Mesothelial cell of epicardium (in vitro differentiated cells): ENCODE data around the gene TBC1D5. TPM values are rescaled to one million over a fixed set of nuclear protein-coding genes. Genes with fewer than 3 reads are reported as not detected.

Experiments
- DNase-seq, 2 experiments: peaks; one replicate each; pipeline ENCODE4 v3.0.0; 2021; ENCODE audit warnings: low spot score in 2 of 2; ENCODE audit not compliant: unreplicated experiment in 2 of 2
- H3K27ac Mint-ChIP-seq: 2 replicates; pipeline ENCODE4 v1.8.0; 2021; ENCODE audit warnings: mixed read lengths
- H3K27me3 Mint-ChIP-seq: 2 replicates; pipeline ENCODE4 v1.8.0; 2021; ENCODE audit warnings: low read depth, mixed read lengths
- H3K36me3 Mint-ChIP-seq: 2 replicates; pipeline ENCODE4 v1.8.0; 2021; ENCODE audit warnings: mixed read lengths
- H3K4me1 Mint-ChIP-seq: 2 replicates; pipeline ENCODE4 v1.8.0; 2021; ENCODE audit warnings: mixed read lengths
- H3K4me3 Mint-ChIP-seq: 2 replicates; pipeline ENCODE4 v1.8.0; 2021; ENCODE audit warnings: mild to moderate bottlenecking, moderate library complexity, mixed read lengths
- H3K9me3 Mint-ChIP-seq: 2 replicates; pipeline ENCODE4 v1.8.0; 2021; ENCODE audit warnings: mixed read lengths
- total RNA-seq: library from RNA; stranded (reverse); gene quantifications from 3 replicates; pipeline ENCODE4 v1.2.1, GENCODE V29; 2021
- TF ChIP-seq, protein P1 (sequence below): fragments of 200-600 bp; sonication (generic); IDR thresholded peaks from one replicate; pipeline ENCODE4 v1.5.0; 2021; ENCODE audit warnings: antibody characterized with exemption; ENCODE audit not compliant: unreplicated experiment

The TBC1D5 gene
- total RNA-seq, 1 donor from 2014 or later: 75.3 TPM

DNA sequence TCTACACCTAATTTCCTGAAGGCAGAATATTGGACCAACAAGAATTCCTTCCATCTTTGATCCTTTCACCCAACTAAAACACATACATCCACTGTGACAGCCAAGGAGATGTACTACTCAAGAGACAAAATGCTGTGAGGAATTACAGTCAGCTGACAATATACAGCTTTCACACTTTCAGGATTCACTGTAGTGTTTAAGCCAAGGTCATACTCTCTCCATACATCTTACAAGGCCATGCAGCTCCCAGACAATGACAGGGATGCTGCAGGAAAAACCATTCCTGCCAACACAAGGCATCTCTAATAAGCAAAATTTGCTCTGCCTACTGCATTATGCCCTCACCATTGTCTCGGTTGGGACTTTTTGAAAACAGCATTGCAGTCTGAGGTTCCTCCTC lies 170.7 kb downstream of the TBC1D5 start:
- TF ChIP-seq, protein P1, sequence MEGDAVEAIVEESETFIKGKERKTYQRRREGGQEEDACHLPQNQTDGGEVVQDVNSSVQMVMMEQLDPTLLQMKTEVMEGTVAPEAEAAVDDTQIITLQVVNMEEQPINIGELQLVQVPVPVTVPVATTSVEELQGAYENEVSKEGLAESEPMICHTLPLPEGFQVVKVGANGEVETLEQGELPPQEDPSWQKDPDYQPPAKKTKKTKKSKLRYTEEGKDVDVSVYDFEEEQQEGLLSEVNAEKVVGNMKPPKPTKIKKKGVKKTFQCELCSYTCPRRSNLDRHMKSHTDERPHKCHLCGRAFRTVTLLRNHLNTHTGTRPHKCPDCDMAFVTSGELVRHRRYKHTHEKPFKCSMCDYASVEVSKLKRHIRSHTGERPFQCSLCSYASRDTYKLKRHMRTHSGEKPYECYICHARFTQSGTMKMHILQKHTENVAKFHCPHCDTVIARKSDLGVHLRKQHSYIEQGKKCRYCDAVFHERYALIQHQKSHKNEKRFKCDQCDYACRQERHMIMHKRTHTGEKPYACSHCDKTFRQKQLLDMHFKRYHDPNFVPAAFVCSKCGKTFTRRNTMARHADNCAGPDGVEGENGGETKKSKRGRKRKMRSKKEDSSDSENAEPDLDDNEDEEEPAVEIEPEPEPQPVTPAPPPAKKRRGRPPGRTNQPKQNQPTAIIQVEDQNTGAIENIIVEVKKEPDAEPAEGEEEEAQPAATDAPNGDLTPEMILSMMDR: no peak

DNA sequence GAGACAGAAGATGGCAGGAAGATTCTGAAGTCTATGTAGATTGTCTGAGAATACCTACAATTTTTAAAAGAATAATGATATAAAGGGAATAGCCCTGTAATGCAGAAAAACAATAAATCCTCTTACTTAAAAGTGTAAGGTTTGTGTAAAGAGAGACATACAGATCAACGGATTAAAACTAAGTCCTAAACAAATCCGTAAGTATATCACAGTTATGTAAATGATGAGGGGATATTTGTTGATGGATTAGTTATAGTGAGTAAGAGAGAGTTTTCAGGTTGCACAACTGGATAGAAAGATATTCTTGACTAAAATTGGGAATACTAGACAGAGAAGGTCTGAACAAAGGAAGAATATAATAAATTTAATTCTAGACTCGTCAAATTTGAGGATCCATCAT lies 179.6 kb downstream of the TBC1D5 start:
- Mint-ChIP-seq H3K4me3 (no peak overlapping the region), H3K36me3 (peaks cover 5% of the 10 kb centered on the region), H3K27ac (no peak overlapping the region), H3K9me3 (peaks cover 6% of the 10 kb centered on the region), H3K27me3 (no peaks in the 10 kb centered on the region), H3K4me1 (peaks cover 2% of the 10 kb centered on the region)
- no peak for DNase-seq
- TF ChIP-seq, protein P1: no peak

More for the DNA sequence above, 170.7 kb downstream of the TBC1D5 start:
- H3K4me3 Mint-ChIP-seq: no peak overlapping the region
- no peak for DNase-seq
- peaks cover 3% of the 10 kb centered on the region for H3K36me3 Mint-ChIP-seq
- H3K4me1 Mint-ChIP-seq: no peaks in the 10 kb centered on the region
- H3K9me3 Mint-ChIP-seq: no peaks in the 10 kb centered on the region
- no peaks in the 10 kb centered on the region for H3K27me3 Mint-ChIP-seq
- H3K27ac Mint-ChIP-seq: no peak overlapping the region

DNA sequence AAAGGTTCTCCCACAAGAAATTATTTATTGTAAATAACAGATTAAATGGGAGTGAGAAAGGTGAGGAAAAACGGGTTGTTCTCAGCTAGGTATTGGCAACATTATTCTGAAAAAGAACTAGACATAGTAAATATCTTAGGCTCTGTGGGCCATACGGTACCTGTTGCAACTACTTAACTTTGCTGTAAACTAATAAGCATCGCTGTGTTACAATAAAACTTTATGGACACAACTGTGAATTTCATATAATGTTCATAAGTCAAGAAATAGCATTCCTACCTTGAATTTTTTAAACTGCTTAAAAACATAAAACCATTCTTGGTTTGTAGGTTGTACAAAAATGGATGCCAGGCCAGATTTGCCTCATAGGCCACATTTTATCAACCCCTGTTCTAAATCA lies 183.9 kb downstream of the TBC1D5 start:
- Mint-ChIP-seq H3K9me3 (peaks cover 6% of the 10 kb centered on the region), H3K36me3 (peaks cover 7% of the 10 kb centered on the region), H3K4me3 (no peak overlapping the region), H3K27me3 (no peaks in the 10 kb centered on the region), H3K4me1 (peaks cover 8% of the 10 kb centered on the region), H3K27ac (no peak overlapping the region)
- no peak for DNase-seq
- TF ChIP-seq, protein P1: no peak

DNA sequence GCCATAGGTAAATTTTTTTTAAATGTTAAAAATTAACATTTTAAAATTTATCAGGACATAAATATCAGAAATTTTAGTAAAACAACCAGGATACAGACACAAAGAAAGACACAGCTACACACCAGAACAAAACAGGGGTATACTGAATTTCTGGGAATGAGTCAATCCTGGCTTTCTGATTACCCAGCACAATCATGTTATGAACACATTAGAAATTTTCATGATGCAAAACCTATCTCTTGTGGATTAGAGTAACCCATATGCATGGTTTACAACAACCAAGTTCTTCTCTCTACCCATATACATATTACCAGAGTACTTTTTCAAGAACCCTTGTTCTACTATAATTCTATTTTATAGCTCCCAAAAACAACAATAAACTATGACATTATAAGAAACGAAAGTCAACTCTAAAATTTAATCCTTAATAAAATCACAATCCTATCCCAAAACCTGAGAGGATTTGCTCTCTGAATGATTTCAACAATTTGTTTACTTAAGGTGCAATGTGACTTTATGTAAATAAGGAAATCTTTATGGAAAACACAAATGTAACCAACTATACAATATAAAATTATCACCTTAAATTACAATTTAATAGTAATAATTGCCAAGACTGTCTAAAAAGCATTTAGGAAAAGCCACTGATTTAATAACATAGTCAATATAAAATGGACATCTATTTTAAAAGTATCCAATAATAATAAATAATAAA lies 184.5 kb downstream of the TBC1D5 start:
- Mint-ChIP-seq H3K4me3 (no peak overlapping the region), H3K27me3 (no peaks in the 10 kb centered on the region), H3K36me3 (peaks cover 7% of the 10 kb centered on the region), H3K4me1 (peaks cover 14% of the 10 kb centered on the region), H3K27ac (no peak overlapping the region), H3K9me3 (no peaks in the 10 kb centered on the region)
- no peak for DNase-seq
- TF ChIP-seq, protein P1: no peak

DNA sequence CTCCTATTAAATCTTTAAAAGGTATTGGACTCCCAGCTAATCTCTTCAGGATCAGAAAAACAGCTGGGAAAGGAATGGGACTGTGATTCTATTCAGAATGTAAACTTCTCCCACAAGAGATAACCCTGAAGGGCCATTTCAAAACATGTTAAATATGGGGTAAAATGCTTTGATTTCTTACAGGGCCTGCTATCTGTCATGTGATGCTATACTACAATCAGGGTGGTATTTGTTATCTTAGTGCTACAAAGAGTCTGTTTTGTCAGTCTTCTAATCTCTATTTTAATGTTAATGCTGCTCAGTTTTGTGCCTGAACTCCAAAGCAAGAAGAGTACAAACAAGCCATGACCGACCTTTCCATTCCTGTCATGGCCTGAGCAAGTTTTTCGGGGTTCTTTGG lies 186.9 kb downstream of the TBC1D5 start:
- TF ChIP-seq, protein P1: no peak
- Mint-ChIP-seq H3K4me1 (peaks cover 32% of the 10 kb centered on the region), H3K4me3 (no peak overlapping the region), H3K27ac (peak overlapping the region; percentile 81), H3K27me3 (no peaks in the 10 kb centered on the region), H3K36me3 (peaks cover 5% of the 10 kb centered on the region), H3K9me3 (no peaks in the 10 kb centered on the region)
- no peak for DNase-seq
